ENCODE measurements around the gene ARHGAP9. TPM values are rescaled to one million over a fixed set of nuclear protein-coding genes. Genes with fewer than 3 reads are reported as not detected.

The ARHGAP9 gene
- total and polyA plus RNA-seq, 12 donors, result 1.3 to 46.4 (median 16.8) TPM

DNA sequence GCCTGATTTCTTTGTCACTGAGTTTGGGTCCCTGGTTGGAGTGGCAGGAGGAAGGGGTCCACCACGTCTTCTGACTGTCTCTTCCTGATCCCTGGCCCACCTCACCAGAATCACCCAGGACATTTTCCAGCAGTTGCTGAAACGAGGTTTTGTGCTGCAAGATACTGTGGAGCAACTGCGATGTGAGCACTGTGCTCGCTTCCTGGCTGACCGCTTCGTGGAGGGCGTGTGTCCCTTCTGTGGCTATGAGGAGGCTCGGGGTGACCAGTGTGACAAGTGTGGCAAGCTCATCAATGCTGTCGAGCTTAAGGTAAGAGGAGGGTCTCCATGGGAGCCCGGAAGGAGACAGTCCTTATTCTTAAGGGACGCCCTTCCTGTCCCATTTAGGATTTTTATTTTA lies 20.5 kb upstream of the ARHGAP9 start:
- peaks cover 0 to 73% of the 10 kb centered on the region in 2 donors for H3K36me3 ChIP-seq (replicated peaks in 1 of 2)

DNA sequence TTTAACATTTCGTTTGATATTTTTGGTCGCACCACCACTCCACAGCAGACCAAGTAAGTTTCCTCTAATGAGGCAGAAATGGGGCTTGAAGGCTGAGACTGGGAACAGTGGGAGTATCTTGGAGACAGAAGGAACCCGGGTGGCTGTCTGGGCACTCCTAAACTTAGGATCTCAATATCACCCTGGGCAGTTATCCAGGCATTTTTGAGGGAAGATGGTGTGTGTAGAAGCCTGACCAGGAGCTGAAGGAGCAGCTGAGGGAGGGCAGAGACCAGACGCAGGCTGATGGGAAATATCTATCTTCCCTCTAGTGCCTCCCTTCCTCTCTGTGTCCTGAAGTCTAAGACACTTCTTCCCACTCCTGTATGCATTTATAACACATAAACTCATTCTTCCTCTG lies 18.9 kb upstream of the ARHGAP9 start:
- TF ChIP-seq, protein P1, sequence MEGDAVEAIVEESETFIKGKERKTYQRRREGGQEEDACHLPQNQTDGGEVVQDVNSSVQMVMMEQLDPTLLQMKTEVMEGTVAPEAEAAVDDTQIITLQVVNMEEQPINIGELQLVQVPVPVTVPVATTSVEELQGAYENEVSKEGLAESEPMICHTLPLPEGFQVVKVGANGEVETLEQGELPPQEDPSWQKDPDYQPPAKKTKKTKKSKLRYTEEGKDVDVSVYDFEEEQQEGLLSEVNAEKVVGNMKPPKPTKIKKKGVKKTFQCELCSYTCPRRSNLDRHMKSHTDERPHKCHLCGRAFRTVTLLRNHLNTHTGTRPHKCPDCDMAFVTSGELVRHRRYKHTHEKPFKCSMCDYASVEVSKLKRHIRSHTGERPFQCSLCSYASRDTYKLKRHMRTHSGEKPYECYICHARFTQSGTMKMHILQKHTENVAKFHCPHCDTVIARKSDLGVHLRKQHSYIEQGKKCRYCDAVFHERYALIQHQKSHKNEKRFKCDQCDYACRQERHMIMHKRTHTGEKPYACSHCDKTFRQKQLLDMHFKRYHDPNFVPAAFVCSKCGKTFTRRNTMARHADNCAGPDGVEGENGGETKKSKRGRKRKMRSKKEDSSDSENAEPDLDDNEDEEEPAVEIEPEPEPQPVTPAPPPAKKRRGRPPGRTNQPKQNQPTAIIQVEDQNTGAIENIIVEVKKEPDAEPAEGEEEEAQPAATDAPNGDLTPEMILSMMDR (IDR thresholded peaks at IDR 0.05), result no peak
- no peak for TF ChIP-seq POLR2A (IDR thresholded peaks at IDR 0.05)
- WGBS, 4 donors, result 93 to 98% (median 95%) methylated on average over 4 of the region's 4 CpGs
- H3K27ac ChIP-seq, result no peak overlapping the region
- H3K4me1 ChIP-seq (replicated peaks in 1 of 2), result no peaks in the 10 kb centered on the region
- no peaks in the 10 kb centered on the region for H3K27me3 ChIP-seq
- intact Hi-C loops (cut with DNase I), result no loop called here
- peaks cover 0 to 59% of the 10 kb centered on the region in 2 donors for H3K36me3 ChIP-seq (replicated peaks in 1 of 2)
- no peaks in the 10 kb centered on the region for H3K9me3 ChIP-seq (replicated peaks in 1 of 3)
- no peak overlapping the region for H3K4me3 ChIP-seq
- no peak for DNase-seq

More for the DNA sequence above, 20.5 kb upstream of the ARHGAP9 start:
- TF ChIP-seq POLR2A (IDR thresholded peaks at IDR 0.05), result no peak
- TF ChIP-seq, protein P1 (IDR thresholded peaks at IDR 0.05), result no peak
- H3K4me1 ChIP-seq (replicated peaks in 1 of 2), result no peaks in the 10 kb centered on the region
- intact Hi-C loops (cut with DNase I), result no loop called here
- H3K27ac ChIP-seq, result no peak overlapping the region
- no peak overlapping the region for H3K4me3 ChIP-seq
- no peaks in the 10 kb centered on the region for H3K27me3 ChIP-seq
- no peaks in the 10 kb centered on the region for H3K9me3 ChIP-seq (replicated peaks in 1 of 3)
- DNase-seq, result no peak
- 92 to 97% (median 95%) methylated on average over 9 to 11 of the region's 11 CpGs for WGBS, 4 donors

DNA sequence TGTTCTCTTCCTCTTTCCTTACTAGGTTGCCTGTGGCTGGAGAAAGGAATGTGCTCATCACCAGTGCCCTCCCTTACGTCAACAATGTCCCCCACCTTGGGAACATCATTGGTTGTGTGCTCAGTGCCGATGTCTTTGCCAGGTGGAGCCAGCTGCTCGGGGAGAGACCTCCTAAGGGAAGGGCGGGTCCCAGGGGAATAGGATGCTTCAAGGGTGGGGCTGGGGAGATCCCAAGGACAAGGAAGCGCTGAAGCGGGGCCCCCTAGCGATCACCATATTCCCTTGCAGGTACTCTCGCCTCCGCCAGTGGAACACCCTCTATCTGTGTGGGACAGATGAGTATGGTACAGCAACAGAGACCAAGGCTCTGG lies 18.5 kb upstream of the ARHGAP9 start:
- Histone ChIP-seq H3K4me1 (replicated peaks in 1 of 2) (no peaks in the 10 kb centered on the region), H3K36me3 (replicated peaks in 1 of 2) (peaks cover 0 to 55% of the 10 kb centered on the region in 2 donors), H3K27me3 (no peaks in the 10 kb centered on the region), H3K4me3 (no peak overlapping the region), H3K27ac (no peak overlapping the region), H3K9me3 (replicated peaks in 1 of 3) (no peaks in the 10 kb centered on the region)
- 88 to 93% (median 90%) methylated on average over 5 to 9 of the region's 9 CpGs for WGBS, 4 donors
- intact Hi-C loops (cut with DNase I), result no loop called here
- no peak for TF ChIP-seq POLR2A (IDR thresholded peaks at IDR 0.05)
- TF ChIP-seq, protein P1 (IDR thresholded peaks at IDR 0.05), result no peak
- DNase-seq, result no peak

DNA sequence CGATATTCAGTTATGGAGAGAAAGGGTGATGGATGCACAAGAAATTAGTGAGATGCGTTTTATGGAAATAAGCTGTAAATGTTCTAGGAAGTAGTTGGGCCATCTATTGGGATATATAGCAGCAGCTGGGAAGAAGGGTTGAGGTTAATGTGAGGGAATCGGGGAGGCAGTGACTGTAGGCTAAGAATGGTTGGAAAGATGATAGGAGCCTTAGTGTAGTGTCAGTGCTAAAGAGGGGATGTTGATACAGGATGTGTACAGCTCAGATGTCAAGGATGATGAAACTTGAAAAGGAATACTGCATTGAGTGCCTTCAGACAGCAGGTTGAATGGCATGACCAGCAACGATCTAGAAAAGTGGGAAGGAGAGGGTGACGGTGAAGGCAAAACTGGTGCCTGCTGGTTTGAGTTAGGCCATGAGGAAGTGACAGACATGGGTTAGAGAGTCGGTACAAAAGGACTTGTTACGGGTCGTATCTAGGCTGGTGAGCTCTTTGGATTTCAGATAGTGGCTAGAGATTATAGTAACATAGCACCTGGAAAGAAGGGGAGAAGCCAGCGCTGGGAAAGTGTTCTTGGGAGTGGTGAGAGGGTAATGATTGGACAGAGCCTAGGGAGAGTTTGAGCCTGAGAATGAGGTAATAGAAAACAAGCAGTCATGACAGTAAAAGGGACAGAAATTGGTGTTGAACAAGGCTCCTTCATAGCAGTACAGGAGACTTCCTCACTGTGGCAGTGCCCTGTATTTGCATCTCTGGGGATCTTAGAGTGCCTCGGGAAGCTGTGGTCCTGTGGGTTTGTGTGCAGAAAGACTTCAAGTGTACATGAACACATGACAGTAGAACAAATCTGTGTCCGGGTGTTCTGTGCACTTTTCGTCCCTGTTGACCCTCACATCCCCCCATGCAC lies 17.8 kb upstream of the ARHGAP9 start:
- TF ChIP-seq, protein P1 (IDR thresholded peaks at IDR 0.05), result no peak
- no peak for TF ChIP-seq POLR2A (IDR thresholded peaks at IDR 0.05)
- H3K27ac ChIP-seq, result no peak overlapping the region
- intact Hi-C loops (cut with DNase I), result no loop called here
- no peak overlapping the region for H3K4me3 ChIP-seq
- 92 to 95% (median 94%) methylated on average over 12 of the region's 12 CpGs for WGBS, 4 donors
- no peaks in the 10 kb centered on the region for H3K9me3 ChIP-seq (replicated peaks in 1 of 3)
- H3K4me1 ChIP-seq (replicated peaks in 1 of 2), result no peaks in the 10 kb centered on the region
- no peak for DNase-seq
- peaks cover 0 to 53% of the 10 kb centered on the region in 2 donors for H3K36me3 ChIP-seq (replicated peaks in 1 of 2)
- no peaks in the 10 kb centered on the region for H3K27me3 ChIP-seq
